ES-I3 (cell line): ENCODE results near the gene APOOL.
"Not testable (repeated sequence)": the region's sequence is repeated elsewhere in the genome, so short reads cannot be mapped to it uniquely, and the experiment has no call there.

Experiments used
- H3K36me3 ChIP-seq: 2 replicates; pipeline ENCODE4 v1.6.1; 2013; ENCODE audit warnings: mild to moderate bottlenecking, low read length, control low read depth, moderate library complexity; ENCODE audit not compliant: insufficient read depth
- H3K4me1 ChIP-seq: 2 replicates; pipeline ENCODE4 v1.6.1; 2013; ENCODE audit warnings: mild to moderate bottlenecking, control low read depth, low read length; ENCODE audit not compliant: insufficient read depth
- H3K9ac ChIP-seq: 2 replicates; pipeline ENCODE4 v1.6.1; 2013; ENCODE audit warnings: low read depth, mild to moderate bottlenecking, low read length, moderate library complexity
- H3K9me3 ChIP-seq: 2 replicates; pipeline ENCODE4 v1.6.1; 2013; ENCODE audit warnings: mild to moderate bottlenecking, low read length, moderate library complexity; ENCODE audit not compliant: control insufficient read depth, insufficient read depth

APOOL gene, protein sequence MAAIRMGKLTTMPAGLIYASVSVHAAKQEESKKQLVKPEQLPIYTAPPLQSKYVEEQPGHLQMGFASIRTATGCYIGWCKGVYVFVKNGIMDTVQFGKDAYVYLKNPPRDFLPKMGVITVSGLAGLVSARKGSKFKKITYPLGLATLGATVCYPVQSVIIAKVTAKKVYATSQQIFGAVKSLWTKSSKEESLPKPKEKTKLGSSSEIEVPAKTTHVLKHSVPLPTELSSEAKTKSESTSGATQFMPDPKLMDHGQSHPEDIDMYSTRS

DNA sequence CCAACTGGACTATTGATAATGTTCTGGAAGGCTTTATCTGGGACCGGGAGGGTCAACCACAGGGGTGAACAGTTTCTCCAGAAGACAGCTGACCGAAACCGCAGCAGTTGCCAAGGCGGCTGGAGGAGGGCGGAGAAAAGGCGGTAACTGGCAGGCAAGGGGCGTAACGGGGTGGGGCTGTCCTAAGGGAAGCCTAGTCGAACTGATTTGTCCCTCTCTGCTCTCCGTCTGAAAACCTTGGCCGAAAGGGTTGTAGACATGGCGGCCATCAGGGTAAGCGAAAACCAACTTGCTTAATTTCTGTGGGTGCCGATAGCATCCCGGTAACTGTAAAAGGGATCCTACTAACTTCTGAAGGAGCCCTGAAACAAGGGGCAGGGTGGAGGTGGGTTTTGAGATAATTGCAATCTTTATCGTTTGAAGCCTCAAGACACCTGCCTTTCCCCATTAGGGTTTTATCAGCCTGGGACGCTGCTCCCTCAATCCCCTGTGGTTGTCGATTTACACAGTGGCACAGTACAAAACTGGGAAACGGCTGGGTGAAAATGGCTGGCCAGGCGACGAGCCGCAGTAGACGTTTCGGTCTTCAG, at the start of gene APOOL:
Gene APOOL (plus strand): TSS at position 223 of the 590 bp plus-strand sequence. CDS start 36 bp downstream, at position 259.
- Histone ChIP-seq H3K36me3 (no peaks in the 10 kb centered on the region), H3K9ac (peak within 1 kb of the TSS; percentile 81), H3K4me1 (no peaks in the 10 kb centered on the region), H3K9me3 (no peaks in the 10 kb centered on the region)

GRCh38 chrX:84956304-84956703, 47.4 kb upstream of the APOOL start:
- Histone ChIP-seq H3K9me3 (no peaks in the 10 kb centered on the region; the same call in 1 of the 2 replicates), H3K36me3 (no peaks in the 10 kb centered on the region), H3K9ac (peak overlapping the region; percentile 42), H3K4me1 (peaks cover 20% of the 10 kb centered on the region)

GRCh38 chrX:84974803-84975202, 28.9 kb upstream of the APOOL start:
- Histone ChIP-seq H3K9me3 (peaks cover 3% of the 10 kb centered on the region), H3K4me1 (no peaks in the 10 kb centered on the region), H3K9ac (no peak overlapping the region), H3K36me3 (no peaks in the 10 kb centered on the region)

DNA sequence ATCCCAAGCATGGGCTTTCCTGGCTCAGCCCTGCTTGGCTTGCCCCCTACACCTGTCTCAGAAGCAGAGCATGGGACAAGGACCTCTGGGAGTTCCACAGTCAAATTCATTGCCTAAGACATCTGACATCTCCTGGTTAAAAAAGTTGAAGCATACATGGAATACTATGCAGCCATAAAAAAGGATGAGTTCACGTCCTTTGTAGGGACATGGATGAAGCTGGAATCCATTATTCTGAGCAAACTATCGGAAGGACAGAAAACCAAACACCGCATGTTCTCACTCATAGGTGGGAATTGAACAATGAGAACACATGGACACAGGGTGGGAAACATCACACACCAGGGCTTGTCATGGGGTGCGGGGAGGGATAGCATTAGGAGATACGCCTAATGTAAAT, 11.9 kb upstream of the APOOL start:
- H3K4me1 ChIP-seq, H3K9me3 ChIP-seq, H3K36me3 ChIP-seq, H3K9ac ChIP-seq: not testable (repeated sequence)

DNA sequence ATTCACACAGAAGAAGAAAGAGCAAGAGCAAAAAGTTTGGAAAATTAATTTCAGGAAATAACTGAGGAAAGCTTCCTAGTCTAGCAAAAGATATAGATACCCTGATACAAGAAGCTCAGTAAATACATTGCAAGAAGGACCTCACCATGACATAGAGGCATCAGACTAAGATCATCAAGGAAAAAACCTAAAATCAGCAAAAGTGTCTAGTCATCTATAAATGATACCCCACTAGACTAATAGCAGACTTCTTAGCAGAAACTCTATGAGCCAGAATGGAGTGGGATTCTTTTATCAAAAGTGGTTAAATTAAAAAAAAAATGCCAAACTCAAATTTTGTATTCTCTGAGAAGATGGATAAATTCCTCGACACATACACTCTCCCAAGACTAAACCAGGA, 10.5 kb upstream of the APOOL start:
- Histone ChIP-seq H3K4me1 (no peaks in the 10 kb centered on the region), H3K36me3 (no peaks in the 10 kb centered on the region), H3K9me3 (no peaks in the 10 kb centered on the region), H3K9ac (no peak overlapping the region)

DNA sequence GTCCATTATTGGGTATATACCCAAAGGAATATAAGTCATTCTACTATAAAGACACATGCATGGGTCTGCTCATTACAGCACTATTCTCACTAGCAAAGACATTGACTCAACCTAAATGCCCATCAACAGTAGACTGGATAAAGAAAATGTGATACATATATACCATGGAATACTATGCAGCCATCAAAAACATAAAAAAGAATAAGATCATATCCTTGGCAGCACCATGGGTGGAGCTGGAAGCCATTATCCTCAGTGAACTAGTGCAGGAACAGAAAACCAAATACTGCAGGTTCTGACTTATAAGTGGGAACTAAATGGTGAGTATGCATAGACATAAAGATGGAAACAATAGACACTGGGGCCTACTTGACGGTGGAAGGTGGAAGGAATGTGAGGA, 2.3 kb upstream of the APOOL start:
- Histone ChIP-seq H3K9me3 (no peaks in the 10 kb centered on the region), H3K4me1 (no peaks in the 10 kb centered on the region), H3K36me3 (no peaks in the 10 kb centered on the region), H3K9ac (no peak overlapping the region)

- H3K36me3 ChIP-seq, result no peaks in the 10 kb centered on the region
- H3K9me3 ChIP-seq, result no peaks in the 10 kb centered on the region
- H3K4me1 ChIP-seq, result no peaks in the 10 kb centered on the region
- H3K9ac ChIP-seq, result peak overlapping the region; percentile 81
Observed at GRCh38 chrX:85004255-85004654, 578 bp downstream of the APOOL start.

DNA sequence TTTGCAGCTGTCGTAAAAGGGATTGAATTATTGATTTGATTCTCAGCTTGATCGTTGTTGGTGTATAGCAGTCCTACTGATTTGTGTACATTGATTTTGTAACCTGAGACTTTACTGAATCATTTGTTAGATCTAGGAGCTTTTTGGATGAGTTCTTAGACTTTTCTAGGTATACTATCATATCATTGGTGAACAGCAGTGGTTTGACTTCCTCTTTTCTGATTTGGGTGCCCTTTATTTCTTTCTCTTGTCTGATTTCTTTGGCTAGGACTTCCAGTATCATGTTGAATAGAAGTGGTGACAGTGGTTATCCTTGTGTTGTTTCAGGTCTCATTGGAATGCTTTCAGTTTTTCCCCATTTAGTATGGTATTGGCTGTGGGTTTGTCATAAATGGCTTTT, 8.4 kb downstream of the APOOL start:
- Histone ChIP-seq H3K36me3 (no peaks in the 10 kb centered on the region), H3K9me3 (peaks cover 4% of the 10 kb centered on the region; the same call in 1 of the 2 replicates), H3K4me1 (no peaks in the 10 kb centered on the region), H3K9ac (no peak overlapping the region)

DNA sequence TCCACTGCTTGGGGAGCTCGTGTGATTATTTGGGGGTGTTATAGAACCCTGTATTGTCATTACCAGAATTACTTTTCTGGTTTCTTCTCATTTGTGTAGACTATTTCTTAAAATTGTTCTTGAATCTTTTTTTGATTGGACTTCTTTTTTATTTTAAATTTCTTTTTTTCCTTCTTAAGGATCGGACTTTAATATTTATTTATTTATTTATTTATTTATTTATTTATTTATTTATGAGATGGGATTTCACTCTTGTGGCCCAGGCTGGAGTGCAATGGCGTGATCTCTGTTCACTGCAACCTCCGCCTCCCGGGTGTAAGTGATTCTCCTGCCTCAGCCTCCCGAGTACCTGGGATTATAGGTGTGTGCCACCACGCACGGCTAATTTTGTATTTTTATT, 11.7 kb downstream of the APOOL start:
- not testable (repeated sequence) for H3K9me3 ChIP-seq, H3K4me1 ChIP-seq

DNA sequence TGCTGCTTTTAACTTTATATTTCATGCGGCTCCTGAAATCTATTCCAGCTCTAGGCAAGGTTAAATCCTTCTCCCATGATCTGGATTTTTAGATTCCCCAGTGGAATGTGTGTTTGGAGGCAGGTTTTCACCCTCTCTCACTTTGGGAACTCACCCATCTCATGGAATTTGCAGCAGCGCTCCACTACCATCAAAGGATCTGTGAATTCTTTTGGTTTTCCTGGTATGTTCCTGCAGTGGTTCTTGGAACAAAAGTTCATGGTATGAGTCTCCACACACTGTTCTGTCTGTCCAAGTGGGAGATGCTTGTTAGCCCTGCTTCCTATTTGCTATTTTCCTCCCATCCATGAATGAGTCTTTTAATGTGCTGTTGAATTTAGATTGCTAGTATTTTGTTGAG, 14.0 kb downstream of the APOOL start:
- H3K9ac ChIP-seq, result no peak overlapping the region
- H3K4me1 ChIP-seq, result no peaks in the 10 kb centered on the region
- H3K36me3 ChIP-seq, result no peaks in the 10 kb centered on the region
- peaks cover 7% of the 10 kb centered on the region; the same call in 1 of the 2 replicates for H3K9me3 ChIP-seq

More for the DNA sequence above, 11.7 kb downstream of the APOOL start:
- not testable (repeated sequence) for H3K36me3 ChIP-seq, H3K9ac ChIP-seq

- Histone ChIP-seq H3K36me3 (no peaks in the 10 kb centered on the region), H3K9me3 (peaks cover 7% of the 10 kb centered on the region; the same call in 1 of the 2 replicates), H3K9ac (no peak overlapping the region), H3K4me1 (no peaks in the 10 kb centered on the region)
Observed at GRCh38 chrX:85018471-85018870, 14.8 kb downstream of the APOOL start.

DNA sequence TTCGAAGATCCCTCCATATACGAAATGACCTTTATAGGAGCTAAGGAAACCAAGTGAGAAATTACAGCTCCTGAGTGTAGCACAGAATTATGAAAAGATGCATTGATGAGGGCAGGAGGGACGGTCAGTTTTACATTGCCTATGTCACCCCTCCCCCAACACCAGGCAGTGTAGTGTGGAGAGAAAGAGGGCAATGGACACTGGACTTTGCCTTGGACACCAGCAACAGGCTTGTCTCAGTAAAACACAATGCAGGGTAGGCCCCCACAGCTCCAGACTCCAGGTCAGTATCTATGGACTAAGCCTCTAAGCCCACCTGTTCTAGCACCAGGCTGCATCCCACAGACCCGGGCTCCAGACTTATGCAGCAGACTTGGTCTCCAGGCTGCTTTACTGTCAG, 16.5 kb downstream of the APOOL start:
- Histone ChIP-seq H3K9me3 (peaks cover 7% of the 10 kb centered on the region; the same call in 1 of the 2 replicates), H3K9ac (no peak overlapping the region), H3K4me1 (no peaks in the 10 kb centered on the region), H3K36me3 (no peaks in the 10 kb centered on the region)

GRCh38 chrX:85024044-85024443, 20.4 kb downstream of the APOOL start:
- Histone ChIP-seq H3K9ac (no peak overlapping the region), H3K9me3 (peaks cover 7% of the 10 kb centered on the region; the same call in 1 of the 2 replicates), H3K4me1 (no peaks in the 10 kb centered on the region), H3K36me3 (no peaks in the 10 kb centered on the region; the same call in 1 of the 2 replicates)

DNA sequence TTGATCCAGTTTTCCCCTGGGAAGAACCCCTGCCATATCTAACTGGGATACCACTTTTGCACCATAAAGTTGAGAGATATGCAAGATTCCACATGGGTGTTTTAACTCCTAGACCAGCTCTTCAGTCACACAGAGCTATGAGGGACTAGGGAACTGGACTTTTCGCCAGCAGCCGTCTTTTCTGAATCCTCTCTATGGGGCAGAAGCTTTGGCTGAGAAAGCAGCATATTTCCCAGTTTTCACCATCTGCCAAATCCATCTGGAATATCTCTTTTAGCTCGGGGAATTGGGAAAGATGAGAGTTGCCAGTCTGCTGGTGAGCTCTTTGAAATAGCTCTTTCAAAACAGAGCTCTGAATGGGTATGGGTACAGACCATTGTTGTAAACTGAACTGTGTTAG, 20.9 kb downstream of the APOOL start:
- H3K9me3 ChIP-seq, result peaks cover 7% of the 10 kb centered on the region; the same call in 1 of the 2 replicates
- H3K36me3 ChIP-seq, result no peaks in the 10 kb centered on the region; the same call in 1 of the 2 replicates
- H3K9ac ChIP-seq, result no peak overlapping the region
- H3K4me1 ChIP-seq, result no peaks in the 10 kb centered on the region

- peaks cover 7% of the 10 kb centered on the region; the same call in 1 of the 2 replicates for H3K9me3 ChIP-seq
- H3K36me3 ChIP-seq, result no peaks in the 10 kb centered on the region; the same call in 1 of the 2 replicates
- H3K9ac ChIP-seq, result no peak overlapping the region
- no peaks in the 10 kb centered on the region for H3K4me1 ChIP-seq
Observed at GRCh38 chrX:85026170-85026569, 22.5 kb downstream of the APOOL start.
